GM18520 (cell line): ENCODE data around the gene CDH22.

ENCODE experiments used
- ATAC-seq: cut with Tn5 transposase; IDR thresholded peaks from one replicate; pipeline ENCODE4 v1.9.1; 2021; ENCODE audit not compliant: unreplicated experiment

The CDH22 gene

DNA sequence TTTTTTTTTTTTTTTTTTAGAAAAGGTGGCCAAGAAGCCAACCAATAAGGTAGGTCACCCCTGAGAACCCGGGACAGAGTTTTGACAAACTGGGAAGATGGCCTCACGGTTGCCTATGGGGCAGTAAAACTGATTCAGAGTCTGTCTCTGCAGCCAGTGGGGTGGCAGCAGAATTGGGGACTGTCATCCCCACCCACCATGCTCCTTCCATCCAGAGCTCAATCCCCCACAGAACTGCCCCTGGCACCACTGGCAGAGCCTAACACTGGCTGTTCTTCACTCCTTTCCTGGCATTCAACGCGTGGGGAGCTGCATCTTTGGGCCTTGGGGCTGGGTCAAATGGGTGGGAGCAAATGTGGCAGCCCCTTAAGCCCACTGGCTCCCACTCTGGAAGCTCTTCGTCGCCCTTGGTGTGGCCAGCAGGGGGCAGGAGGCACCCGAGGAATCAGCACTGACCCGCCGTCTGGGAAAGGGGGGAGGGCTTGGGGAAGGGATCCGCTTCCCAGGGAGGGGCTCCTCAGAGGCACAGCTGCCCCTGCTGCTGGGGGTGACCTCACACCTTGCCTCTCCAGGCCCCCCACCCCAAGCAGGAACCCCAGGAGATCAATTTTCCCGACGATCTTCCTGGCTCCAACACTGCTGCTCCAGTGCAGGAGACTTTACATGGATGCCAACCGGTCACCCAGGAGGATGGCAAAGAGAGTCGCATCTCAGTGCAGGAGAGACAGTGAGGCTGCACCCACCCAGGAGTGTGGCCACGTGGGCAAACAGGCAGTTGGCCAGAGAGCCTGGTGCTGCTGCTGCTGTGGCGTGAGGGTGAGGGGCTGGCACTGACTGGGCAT is 179.8 kb downstream of the CDH22 start:
- ATAC-seq: no peak

DNA sequence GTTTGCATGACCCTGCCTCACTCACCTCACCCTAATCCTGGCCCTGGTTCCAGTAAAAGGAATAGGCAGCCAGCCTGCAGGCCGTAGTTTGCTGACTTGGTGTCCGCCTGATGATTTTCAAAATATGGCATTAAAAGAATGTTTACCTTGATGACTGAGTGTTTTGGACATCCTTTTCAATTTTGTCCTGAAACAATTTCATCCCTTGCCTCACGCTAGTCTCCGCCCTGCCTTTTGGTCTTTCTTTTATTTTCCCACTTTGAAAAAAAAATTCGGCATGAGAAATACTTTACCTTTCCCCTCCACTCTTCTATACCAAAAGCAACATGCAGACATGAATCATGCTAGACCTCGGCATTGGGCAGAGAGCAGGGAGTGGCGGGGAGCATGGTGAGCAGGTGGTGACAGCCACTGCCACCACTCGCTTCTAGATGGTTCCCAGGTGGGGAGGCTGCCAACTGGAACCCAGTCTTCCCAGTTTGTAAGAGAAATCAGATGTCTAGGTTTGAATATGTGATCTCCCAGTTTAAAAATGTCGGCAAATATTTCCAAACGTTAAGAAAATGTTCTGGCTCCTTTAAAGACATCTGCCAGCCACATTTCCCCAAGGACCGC is 180.8 kb downstream of the CDH22 start:
- ATAC-seq: no peak

GRCh38 chr20:46126440-46127056 is 181.8 kb downstream of the CDH22 start:
- no peak for ATAC-seq
